ENCODE results near the gene UCHL1.

DNA sequence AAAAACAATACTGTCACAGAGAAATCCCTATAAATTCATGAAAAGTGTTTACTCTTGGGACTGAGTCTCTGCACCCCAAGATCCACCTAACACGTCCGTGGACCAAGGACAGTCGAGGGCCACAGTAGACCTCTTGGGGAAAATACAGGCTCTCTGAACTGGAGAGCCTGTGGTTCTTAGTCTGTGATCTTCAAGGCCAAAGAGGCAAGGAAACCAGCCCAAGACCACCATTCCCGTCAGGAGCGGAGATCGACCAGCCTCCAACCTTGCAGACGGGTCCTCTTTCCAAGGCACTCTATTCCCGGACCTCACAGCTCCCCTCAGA lies 40.8 kb upstream of the UCHL1 start:
- no peak for TF ChIP-seq CTCF (IDR thresholded peaks at IDR 0.05; ENCODE audit: poor library complexity, severe bottlenecking)
- TF ChIP-seq TAF1 (IDR thresholded peaks at IDR 0.05; ENCODE audit: low read depth): no peak
- no peak for TF ChIP-seq POLR2AphosphoS5 (IDR thresholded peaks at IDR 0.05)
- no peak for TF ChIP-seq EP300 (conservative IDR thresholded peaks at IDR 0.05; ENCODE audit: poor library complexity, severe bottlenecking)
- no peak for TF ChIP-seq EZH2 (IDR thresholded peaks at IDR 0.05; ENCODE audit: borderline replicate concordance, insufficient read depth, low read length, poor library complexity, severe bottlenecking)
